Neural progenitor cell (in vitro differentiated cells): ENCODE results near the gene GXYLT1.

ENCODE experiments used
- EZH2 ChIP-seq: fragments of 200-600 bp; sonication (generic); IDR thresholded peaks from 2 replicates; pipeline ENCODE4 v1.6.1; 2017; ENCODE audit warnings: antibody characterized with exemption, mild to moderate bottlenecking, moderate library complexity
- EZH2phosphoT487 ChIP-seq: fragments of 200-600 bp; sonication (generic); IDR thresholded peaks from 2 replicates; pipeline ENCODE4 v1.6.1; 2017; ENCODE audit warnings: antibody characterized with exemption
- TF ChIP-seq, protein P1 (sequence below): fragments of 200-600 bp; sonication (generic); IDR thresholded peaks from 2 replicates; pipeline ENCODE4 v1.5.1; 2017; ENCODE audit warnings: antibody characterized with exemption, mild to moderate bottlenecking

DNA sequence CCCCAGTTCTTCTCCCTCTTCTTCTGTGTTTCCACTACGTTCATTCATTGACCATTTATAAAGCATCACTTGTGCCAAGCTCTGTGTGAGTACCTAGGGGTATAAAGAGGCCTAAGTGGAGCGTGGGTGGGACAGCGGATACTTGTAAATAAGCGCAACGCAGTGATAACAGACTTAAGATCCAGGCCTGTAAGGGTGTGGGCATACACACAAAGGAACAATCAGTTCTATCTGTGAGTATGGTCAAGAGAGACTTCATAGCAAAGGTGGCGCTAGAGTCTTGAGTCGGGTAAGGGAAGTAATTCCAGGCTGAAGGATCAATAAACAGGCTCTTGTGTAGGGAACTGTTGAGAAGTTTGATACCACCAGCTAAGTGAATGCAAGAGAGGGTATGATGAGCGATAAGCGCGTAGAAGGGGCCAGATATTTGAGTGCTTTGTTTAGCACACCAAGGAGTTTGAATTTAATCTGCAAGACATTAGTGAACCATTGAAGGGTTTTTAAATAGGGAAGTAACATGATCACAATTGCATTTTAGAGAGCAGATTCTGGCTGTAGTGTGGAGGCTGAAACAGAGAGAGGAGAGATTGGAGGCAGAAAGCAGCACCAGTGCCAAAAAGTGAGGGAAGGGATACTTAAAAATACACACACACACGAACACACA lies 1.0 kb upstream of the GXYLT1 start:
- TF ChIP-seq, protein P1, sequence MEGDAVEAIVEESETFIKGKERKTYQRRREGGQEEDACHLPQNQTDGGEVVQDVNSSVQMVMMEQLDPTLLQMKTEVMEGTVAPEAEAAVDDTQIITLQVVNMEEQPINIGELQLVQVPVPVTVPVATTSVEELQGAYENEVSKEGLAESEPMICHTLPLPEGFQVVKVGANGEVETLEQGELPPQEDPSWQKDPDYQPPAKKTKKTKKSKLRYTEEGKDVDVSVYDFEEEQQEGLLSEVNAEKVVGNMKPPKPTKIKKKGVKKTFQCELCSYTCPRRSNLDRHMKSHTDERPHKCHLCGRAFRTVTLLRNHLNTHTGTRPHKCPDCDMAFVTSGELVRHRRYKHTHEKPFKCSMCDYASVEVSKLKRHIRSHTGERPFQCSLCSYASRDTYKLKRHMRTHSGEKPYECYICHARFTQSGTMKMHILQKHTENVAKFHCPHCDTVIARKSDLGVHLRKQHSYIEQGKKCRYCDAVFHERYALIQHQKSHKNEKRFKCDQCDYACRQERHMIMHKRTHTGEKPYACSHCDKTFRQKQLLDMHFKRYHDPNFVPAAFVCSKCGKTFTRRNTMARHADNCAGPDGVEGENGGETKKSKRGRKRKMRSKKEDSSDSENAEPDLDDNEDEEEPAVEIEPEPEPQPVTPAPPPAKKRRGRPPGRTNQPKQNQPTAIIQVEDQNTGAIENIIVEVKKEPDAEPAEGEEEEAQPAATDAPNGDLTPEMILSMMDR: peak; percentile 46
- TF ChIP-seq EZH2phosphoT487: no peak
- peak; percentile 19 for TF ChIP-seq EZH2
